Mesothelial cell of epicardium (in vitro differentiated cells): ENCODE results near the gene EVC. TPM values are rescaled to one million over a fixed set of nuclear protein-coding genes. Genes with fewer than 3 reads are reported as not detected.

Experiments
- DNase-seq, 2 experiments: peaks; one replicate each; pipeline ENCODE4 v3.0.0; 2021; ENCODE audit warnings: low spot score in 2 of 2; ENCODE audit not compliant: unreplicated experiment in 2 of 2
- H3K27ac Mint-ChIP-seq: 2 replicates; pipeline ENCODE4 v1.8.0; 2021; ENCODE audit warnings: mixed read lengths
- H3K27me3 Mint-ChIP-seq: 2 replicates; pipeline ENCODE4 v1.8.0; 2021; ENCODE audit warnings: low read depth, mixed read lengths
- H3K36me3 Mint-ChIP-seq: 2 replicates; pipeline ENCODE4 v1.8.0; 2021; ENCODE audit warnings: mixed read lengths
- H3K4me1 Mint-ChIP-seq: 2 replicates; pipeline ENCODE4 v1.8.0; 2021; ENCODE audit warnings: mixed read lengths
- H3K4me3 Mint-ChIP-seq: 2 replicates; pipeline ENCODE4 v1.8.0; 2021; ENCODE audit warnings: mild to moderate bottlenecking, moderate library complexity, mixed read lengths
- H3K9me3 Mint-ChIP-seq: 2 replicates; pipeline ENCODE4 v1.8.0; 2021; ENCODE audit warnings: mixed read lengths
- CTCF ChIP-seq: fragments of 200-600 bp; sonication (generic); IDR thresholded peaks from one replicate; pipeline ENCODE4 v1.5.0; 2021; ENCODE audit warnings: antibody characterized with exemption; ENCODE audit not compliant: unreplicated experiment
- total RNA-seq: library from RNA; stranded (reverse); gene quantifications from 3 replicates; pipeline ENCODE4 v1.2.1, GENCODE V29; 2021

Gene EVC
- total RNA-seq, 1 donor from 2014 or later, result 51.4 TPM

GRCh38 chr4:5708449-5709206 is 2.4 kb upstream of the EVC start, which contains the start of gene EVC2:
Gene EVC2 (minus strand): TSS chr4:5708559. CDS start chr4:5708513, 46 bp downstream.
- Mint-ChIP-seq H3K27me3 (no peaks in the 10 kb centered on the region), H3K36me3 (peaks cover 20% of the 10 kb centered on the region), H3K27ac (peak within 1 kb of the TSS; percentile 89), H3K4me1 (peaks cover 33% of the 10 kb centered on the region), H3K4me3 (peak within 1 kb of the TSS; percentile 76), H3K9me3 (peaks cover 14% of the 10 kb centered on the region)
- DNase-seq, result peak; percentile 61 to 81
- no peak for TF ChIP-seq CTCF

GRCh38 chr4:5709207-5709575 is 1.8 kb upstream of the EVC start:
- H3K9me3 Mint-ChIP-seq, result peaks cover 12% of the 10 kb centered on the region
- DNase-seq, result no peak
- peak overlapping the region; percentile 76 for H3K4me3 Mint-ChIP-seq
- H3K27me3 Mint-ChIP-seq, result no peaks in the 10 kb centered on the region
- peak overlapping the region; percentile 89 for H3K27ac Mint-ChIP-seq
- no peak for TF ChIP-seq CTCF
- H3K36me3 Mint-ChIP-seq, result peaks cover 18% of the 10 kb centered on the region
- peaks cover 33% of the 10 kb centered on the region for H3K4me1 Mint-ChIP-seq

GRCh38 chr4:5710065-5710960 is 688 bp upstream of the EVC start:
- Mint-ChIP-seq H3K4me1 (peaks cover 33% of the 10 kb centered on the region), H3K27ac (peak overlapping the region; percentile 84), H3K9me3 (peaks cover 8% of the 10 kb centered on the region), H3K4me3 (peak overlapping the region; percentile 78), H3K27me3 (no peaks in the 10 kb centered on the region), H3K36me3 (peaks cover 20% of the 10 kb centered on the region)
- no peak for DNase-seq
- TF ChIP-seq CTCF, result no peak

GRCh38 chr4:5711479-5712184 is 631 bp downstream of the EVC start:
- H3K4me1 Mint-ChIP-seq, result peaks cover 30% of the 10 kb centered on the region
- TF ChIP-seq CTCF, result no peak
- H3K27ac Mint-ChIP-seq, result peak overlapping the region; percentile 56
- peaks cover 9% of the 10 kb centered on the region for H3K9me3 Mint-ChIP-seq
- no peaks in the 10 kb centered on the region for H3K27me3 Mint-ChIP-seq
- peak in 1 of 2 experiments; percentile 48 for DNase-seq
- H3K4me3 Mint-ChIP-seq, result peak overlapping the region; percentile 77
- peaks cover 19% of the 10 kb centered on the region for H3K36me3 Mint-ChIP-seq

- Mint-ChIP-seq H3K27me3 (no peaks in the 10 kb centered on the region), H3K9me3 (peaks cover 9% of the 10 kb centered on the region), H3K27ac (no peak overlapping the region), H3K36me3 (peaks cover 19% of the 10 kb centered on the region), H3K4me1 (peaks cover 22% of the 10 kb centered on the region), H3K4me3 (peak overlapping the region; percentile 77)
- DNase-seq, result no peak
- TF ChIP-seq CTCF, result no peak
Measured at GRCh38 chr4:5712517-5712916, 1.5 kb downstream of the EVC start.
